Neural crest cell (in vitro differentiated cells): Measurements from ENCODE around the gene PLEKHA5. TPM values are rescaled to one million over a fixed set of nuclear protein-coding genes. Genes with fewer than 3 reads are reported as not detected.

Source experiments
- DNase-seq: peaks from one replicate; pipeline ENCODE4 v3.0.0; 2021; ENCODE audit warnings: low read depth, mixed read lengths, low spot score
- H3K27ac Mint-ChIP-seq: one replicate; pipeline ENCODE4 v1.8.0; 2021; ENCODE audit warnings: mild to moderate bottlenecking, mixed read lengths; ENCODE audit not compliant: unreplicated experiment
- H3K27me3 Mint-ChIP-seq: 2 replicates; pipeline ENCODE4 v1.8.0; 2021; ENCODE audit warnings: low read depth, mild to moderate bottlenecking, mixed read lengths
- H3K36me3 Mint-ChIP-seq: 2 replicates; pipeline ENCODE4 v1.8.0; 2021; ENCODE audit warnings: low read depth, mild to moderate bottlenecking, mixed read lengths
- H3K4me1 Mint-ChIP-seq: 2 replicates; pipeline ENCODE4 v1.8.0; 2021; ENCODE audit warnings: mixed read lengths
- H3K4me3 Mint-ChIP-seq: one replicate; pipeline ENCODE4 v1.8.0; 2021; ENCODE audit warnings: mild to moderate bottlenecking, mixed read lengths
- H3K9me3 Mint-ChIP-seq: 2 replicates; pipeline ENCODE4 v1.8.0; 2021; ENCODE audit warnings: mixed read lengths
- CTCF ChIP-seq: fragments of 200-600 bp; sonication (generic); conservative IDR thresholded peaks from 2 replicates; pipeline ENCODE4 v1.5.0; 2021; ENCODE audit warnings: antibody characterized with exemption, mild to moderate bottlenecking
- total RNA-seq: library from RNA; stranded (reverse); gene quantifications from 2 replicates; pipeline ENCODE4 v1.2.1, GENCODE V29; 2021

The PLEKHA5 gene
- total RNA-seq, 1 donor from 2014 or later: 39.2 TPM

GRCh38 chr12:19139615-19140194 lies 10.2 kb downstream of the PLEKHA5 start:
- TF ChIP-seq CTCF: no peak
- Mint-ChIP-seq H3K9me3 (no peaks in the 10 kb centered on the region), H3K27ac (no peak overlapping the region), H3K27me3 (no peaks in the 10 kb centered on the region), H3K36me3 (peaks cover 17% of the 10 kb centered on the region), H3K4me3 (no peak overlapping the region), H3K4me1 (peaks cover 33% of the 10 kb centered on the region)
- no peak for DNase-seq

GRCh38 chr12:19140381-19141236 lies 11.1 kb downstream of the PLEKHA5 start:
- no peak for TF ChIP-seq CTCF
- no peak for DNase-seq
- H3K27ac Mint-ChIP-seq: no peak overlapping the region
- no peaks in the 10 kb centered on the region for H3K9me3 Mint-ChIP-seq
- peaks cover 15% of the 10 kb centered on the region for H3K36me3 Mint-ChIP-seq
- no peak overlapping the region for H3K4me3 Mint-ChIP-seq
- H3K4me1 Mint-ChIP-seq: peaks cover 31% of the 10 kb centered on the region
- H3K27me3 Mint-ChIP-seq: no peaks in the 10 kb centered on the region

DNA sequence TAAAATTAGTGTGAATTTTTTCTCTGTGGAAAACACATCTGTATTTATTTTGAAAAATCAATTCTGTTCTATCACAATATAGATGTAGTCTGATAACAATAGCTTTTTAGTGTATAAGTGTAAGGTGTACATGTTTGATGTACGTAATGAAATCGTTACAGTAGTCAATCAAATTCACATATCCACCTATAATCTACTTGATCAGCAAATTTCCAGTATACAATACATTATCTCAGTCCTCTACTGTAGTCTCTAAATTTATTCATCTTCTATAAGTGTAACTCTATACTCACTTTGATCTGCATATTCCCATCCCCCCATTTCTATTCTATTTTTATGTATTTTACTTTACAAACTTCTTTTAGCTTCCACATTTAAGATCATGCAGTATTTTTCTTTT lies 13.0 kb downstream of the PLEKHA5 start:
- no peak for TF ChIP-seq CTCF
- Mint-ChIP-seq H3K27me3 (no peaks in the 10 kb centered on the region), H3K27ac (no peak overlapping the region), H3K36me3 (peaks cover 15% of the 10 kb centered on the region), H3K4me3 (no peak overlapping the region), H3K9me3 (no peaks in the 10 kb centered on the region), H3K4me1 (peaks cover 22% of the 10 kb centered on the region)
- DNase-seq: no peak

DNA sequence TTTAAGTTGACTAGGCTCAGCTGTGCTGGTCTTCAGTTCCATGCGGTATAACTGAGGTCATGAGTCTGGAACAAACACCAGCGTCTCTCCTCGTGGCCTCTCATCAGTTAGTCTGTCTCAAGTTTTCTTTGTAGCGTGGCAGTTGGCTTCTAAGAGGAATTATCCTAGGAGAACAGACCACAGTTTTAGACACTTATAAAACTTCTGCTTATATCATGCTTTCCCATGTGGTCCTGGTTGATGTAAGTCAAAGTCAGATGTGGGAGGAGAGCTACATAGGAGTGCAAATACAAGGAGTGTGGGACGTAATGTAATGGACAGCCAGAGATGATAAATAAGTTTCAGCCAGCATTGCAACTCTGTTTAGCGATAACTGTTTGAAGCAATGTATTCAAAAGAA lies 14.8 kb downstream of the PLEKHA5 start:
- no peak for DNase-seq
- no peaks in the 10 kb centered on the region for H3K9me3 Mint-ChIP-seq
- peaks cover 17% of the 10 kb centered on the region for H3K36me3 Mint-ChIP-seq
- TF ChIP-seq CTCF: no peak
- no peak overlapping the region for H3K4me3 Mint-ChIP-seq
- H3K27me3 Mint-ChIP-seq: no peaks in the 10 kb centered on the region
- peaks cover 7% of the 10 kb centered on the region for H3K4me1 Mint-ChIP-seq
- no peak overlapping the region for H3K27ac Mint-ChIP-seq

GRCh38 chr12:19144985-19145384 lies 15.5 kb downstream of the PLEKHA5 start:
- H3K27ac Mint-ChIP-seq: no peak overlapping the region
- no peaks in the 10 kb centered on the region for H3K27me3 Mint-ChIP-seq
- H3K4me3 Mint-ChIP-seq: no peak overlapping the region
- TF ChIP-seq CTCF: no peak
- no peaks in the 10 kb centered on the region for H3K4me1 Mint-ChIP-seq
- H3K36me3 Mint-ChIP-seq: peaks cover 22% of the 10 kb centered on the region
- H3K9me3 Mint-ChIP-seq: peaks cover 2% of the 10 kb centered on the region
- DNase-seq: no peak
